HG03039 (cell line): Measurements from ENCODE around the gene TMEM38A.
"Not testable (repeated sequence)": the region's sequence is repeated elsewhere in the genome, so short reads cannot be mapped to it uniquely, and the experiment has no call there.

Source experiments
- ATAC-seq: cut with Tn5 transposase; IDR thresholded peaks from one replicate; pipeline ENCODE4 v1.9.1; 2021; ENCODE audit warnings: mild to moderate bottlenecking, moderate library complexity; ENCODE audit not compliant: unreplicated experiment

TMEM38A gene

DNA sequence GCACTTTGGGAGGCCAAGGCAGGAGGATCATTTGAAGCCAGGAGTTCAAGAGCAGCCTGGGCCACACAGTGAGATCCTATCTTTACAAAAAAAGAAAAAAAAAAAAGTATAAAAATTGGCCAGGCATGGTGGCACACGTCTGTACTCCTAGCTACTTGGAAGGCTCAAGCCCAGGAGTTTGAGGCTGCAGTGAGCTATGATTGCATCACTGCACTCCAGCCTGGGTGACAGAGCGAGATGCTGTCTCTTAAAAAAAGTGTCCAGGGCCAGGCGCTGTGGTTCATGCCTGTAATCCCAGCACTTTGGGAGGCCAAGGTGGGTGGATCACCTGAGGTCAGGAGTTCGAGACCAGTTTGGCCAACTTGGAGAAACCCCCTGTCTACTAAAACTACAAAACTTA, 12.9 kb downstream of the TMEM38A start:
- not testable (repeated sequence) for ATAC-seq

- ATAC-seq, result no peak
These were observed 15.3 kb downstream of the TMEM38A start for GRCh38 chr19:16676101-16676798.

GRCh38 chr19:16677055-16677454, 16.1 kb downstream of the TMEM38A start:
- ATAC-seq, result no peak

DNA sequence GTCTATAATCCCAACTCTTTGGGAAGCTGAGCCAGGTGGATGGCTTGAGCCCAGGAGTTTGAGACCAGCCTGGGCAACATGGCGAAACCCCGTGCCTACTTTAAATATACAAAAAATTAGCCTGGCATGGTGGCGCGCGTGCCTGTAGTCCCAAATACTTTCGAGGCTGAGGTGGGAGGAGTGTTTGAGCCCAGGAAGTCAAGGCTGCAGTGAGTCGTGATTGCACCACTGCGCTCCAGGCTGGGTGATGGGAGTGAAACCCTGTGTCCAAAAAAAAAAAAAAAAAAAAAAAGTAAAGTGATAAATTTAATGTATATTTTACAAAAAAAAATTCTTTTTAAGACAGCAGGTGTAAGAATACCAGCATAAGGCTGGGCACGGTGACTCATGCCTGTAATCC, 17.6 kb downstream of the TMEM38A start:
- no peak for ATAC-seq

DNA sequence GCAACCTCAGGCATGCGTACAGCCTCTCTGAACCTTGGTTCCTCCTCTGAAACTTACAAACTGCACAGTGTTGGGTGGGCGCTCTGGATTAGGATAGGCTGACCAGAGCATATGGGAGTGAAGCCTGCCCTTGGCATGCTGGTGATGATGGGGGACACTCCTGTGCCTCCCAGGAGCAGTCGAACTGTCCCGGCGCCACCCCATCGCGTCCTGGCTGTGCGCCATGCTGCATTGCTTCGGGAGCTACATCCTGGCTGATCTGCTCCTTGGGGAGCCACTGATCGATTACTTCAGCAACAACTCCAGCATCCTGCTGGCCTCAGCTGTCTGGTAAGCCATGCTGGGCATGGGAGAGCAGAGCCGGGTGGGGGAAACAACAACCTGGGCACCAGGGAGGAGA, 18.9 kb downstream of the TMEM38A start:
- no peak for ATAC-seq

- no peak for ATAC-seq
These were observed 21.6 kb downstream of the TMEM38A start for GRCh38 chr19:16682539-16682938.

DNA sequence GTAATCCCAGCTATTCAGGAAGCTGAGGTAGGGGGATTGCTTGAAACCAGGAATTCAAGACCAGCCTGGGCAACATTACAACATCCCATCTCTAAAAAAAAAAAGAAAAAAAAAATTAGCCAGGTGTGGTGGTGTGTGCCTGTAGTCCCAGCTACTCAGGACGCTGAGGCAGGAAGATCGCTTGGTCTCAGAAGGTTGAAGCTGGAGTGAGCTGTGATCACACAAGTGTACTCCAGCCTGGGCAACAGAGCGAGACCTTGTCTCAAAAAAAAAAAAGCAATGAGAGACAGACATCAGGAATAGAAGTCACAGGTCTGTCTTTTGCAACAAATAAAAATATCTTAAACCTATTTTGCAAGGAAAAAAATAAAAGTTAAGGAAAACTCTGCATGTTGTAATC, 23.3 kb downstream of the TMEM38A start:
- ATAC-seq, result no peak

DNA sequence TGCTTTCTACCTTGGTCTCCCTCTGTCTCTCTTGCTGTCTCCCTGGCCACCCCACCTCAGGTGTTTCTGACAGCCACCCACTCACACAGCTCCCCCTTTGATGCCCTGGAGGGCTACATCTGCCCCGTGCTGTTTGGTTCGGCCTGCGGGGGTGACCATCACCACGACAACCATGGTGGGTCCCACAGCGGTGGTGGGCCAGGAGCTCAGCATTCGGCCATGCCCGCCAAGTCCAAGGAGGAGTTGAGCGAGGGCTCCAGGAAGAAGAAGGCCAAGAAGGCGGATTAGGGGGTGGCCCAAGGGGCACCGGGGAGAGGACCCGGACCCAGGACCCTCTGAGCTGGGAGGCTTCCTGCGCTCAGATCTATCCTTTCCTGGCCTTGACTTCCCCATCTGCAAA, 27.1 kb downstream of the TMEM38A start:
- no peak for ATAC-seq

- ATAC-seq, result no peak
These were observed 38.0 kb downstream of the TMEM38A start for GRCh38 chr19:16698914-16699313.

- no peak for ATAC-seq
These were observed 41.2 kb downstream of the TMEM38A start for GRCh38 chr19:16702123-16702522.

DNA sequence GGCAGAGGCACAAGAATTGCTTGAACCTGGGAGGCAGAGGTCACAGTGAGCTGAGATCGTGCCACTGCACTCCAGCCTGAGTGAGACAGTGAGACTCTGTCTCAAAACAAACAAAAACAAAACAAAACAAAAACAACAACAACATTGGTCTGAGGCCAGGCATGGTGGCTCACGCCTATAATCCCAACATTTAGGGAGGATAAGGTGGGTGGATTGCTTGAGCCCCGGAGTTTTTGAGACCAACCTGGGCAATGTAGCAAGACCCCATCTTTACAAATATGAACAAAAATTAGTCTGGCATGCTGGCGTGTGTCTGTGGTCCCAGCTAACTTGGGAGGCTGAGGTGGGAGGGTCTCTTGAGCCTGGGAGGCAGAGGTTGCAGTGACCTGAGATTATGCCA, 42.7 kb downstream of the TMEM38A start:
- ATAC-seq, result no peak

GRCh38 chr19:16710870-16711269, 49.9 kb downstream of the TMEM38A start:
- ATAC-seq, result not testable (repeated sequence)

DNA sequence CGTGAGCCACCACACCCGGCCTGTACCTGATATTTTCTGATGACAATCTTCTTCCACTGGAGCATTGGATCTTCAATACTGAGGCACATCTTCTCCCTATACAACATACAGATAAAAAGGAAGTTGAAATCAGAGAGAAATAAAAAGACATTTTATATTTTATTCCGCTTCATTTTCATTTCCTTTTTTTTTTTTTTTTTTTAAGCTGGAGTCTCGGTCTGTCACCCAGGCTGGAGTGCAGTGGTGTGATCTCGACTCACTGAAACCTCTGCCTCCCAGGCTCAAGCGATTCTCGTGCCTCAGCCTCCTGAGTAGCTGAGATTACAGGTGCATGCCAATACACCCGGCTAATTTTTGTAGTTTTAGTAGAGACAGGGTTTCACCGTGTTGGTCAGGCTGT, 51.4 kb downstream of the TMEM38A start:
- not testable (repeated sequence) for ATAC-seq

DNA sequence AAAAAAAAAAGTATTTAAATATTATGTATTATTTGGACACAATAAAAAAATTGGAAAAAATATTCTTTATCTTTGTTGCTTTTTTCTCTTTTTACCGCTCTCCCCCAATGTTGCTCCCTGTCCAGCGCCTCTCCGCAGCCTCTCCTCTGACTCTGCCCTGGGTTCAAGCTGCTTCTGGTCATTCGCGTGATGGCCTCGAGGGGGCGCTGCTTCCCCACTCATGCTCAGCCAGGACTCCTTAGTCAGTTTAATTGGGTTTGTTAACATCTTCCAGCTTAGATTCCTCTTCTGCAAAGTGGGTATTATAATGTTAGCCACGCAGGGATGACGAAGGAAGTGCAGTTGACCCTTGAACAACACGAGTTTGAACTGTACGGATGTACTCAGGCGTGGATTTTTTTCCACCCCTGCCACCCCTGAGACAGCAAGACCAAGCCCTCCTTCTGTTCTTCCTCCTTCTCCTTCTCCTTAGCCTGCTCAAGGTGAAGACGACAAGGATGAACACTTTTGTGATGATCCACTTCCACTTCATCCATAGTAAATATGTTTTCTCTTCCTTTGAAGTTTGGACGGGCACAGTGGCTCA, 53.9 kb downstream of the TMEM38A start:
- no peak for ATAC-seq

- no peak for ATAC-seq
These were observed 54.7 kb downstream of the TMEM38A start for GRCh38 chr19:16715611-16716010.

DNA sequence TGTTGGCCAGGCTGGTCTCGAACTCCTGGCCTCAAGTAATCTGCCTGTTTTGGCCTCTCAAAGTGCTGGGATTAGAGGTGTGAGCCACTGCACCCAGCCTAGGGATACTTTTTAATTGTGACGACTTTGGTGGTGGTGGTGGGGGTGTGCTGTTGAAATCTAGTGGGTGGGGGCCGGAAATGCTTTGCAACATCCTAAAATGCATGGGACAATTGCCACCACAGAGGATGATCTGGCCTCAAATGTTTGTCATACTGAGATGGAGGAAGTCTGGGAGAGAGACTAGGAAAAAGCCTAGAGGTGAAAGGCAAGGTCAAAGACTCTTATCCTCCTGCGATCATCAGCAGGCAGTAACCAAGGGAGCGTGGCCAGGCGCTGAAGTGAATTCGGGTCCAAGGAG, 60.1 kb downstream of the TMEM38A start:
- no peak for ATAC-seq

- ATAC-seq, result no peak
These were observed 61.7 kb downstream of the TMEM38A start for GRCh38 chr19:16722591-16722990.

GRCh38 chr19:16726916-16727315, 66.0 kb downstream of the TMEM38A start:
- no peak for ATAC-seq

DNA sequence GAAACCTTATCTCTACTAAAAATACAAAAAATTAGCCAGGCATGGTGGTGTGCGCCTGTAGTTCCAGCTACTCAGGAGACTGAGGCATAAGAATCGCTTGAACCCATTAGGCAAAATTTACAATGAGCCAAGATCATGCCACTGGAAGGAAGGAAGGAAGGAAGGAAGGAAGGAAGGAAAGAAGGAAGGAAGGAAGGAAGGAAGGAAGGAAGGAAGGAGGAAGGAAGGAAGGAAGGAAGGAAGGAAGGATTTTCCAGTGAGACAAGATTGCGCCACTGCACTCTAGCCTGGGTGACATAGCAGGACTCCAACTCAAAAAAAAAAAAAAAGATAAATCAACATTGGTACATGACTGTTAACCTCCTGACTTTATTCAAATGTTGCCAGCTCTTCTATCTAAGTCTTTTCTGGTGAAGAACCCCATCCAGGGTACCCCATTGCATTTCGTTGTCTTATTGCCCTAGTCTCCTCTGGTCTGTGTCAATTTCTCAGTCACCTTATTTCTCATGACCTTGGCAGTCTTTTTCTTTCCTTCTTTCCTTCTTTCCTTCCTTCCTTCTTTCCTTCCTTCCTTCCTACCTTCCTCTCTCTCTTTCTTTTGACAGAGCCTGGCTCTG, 74.8 kb downstream of the TMEM38A start:
- ATAC-seq, result not testable (repeated sequence)

DNA sequence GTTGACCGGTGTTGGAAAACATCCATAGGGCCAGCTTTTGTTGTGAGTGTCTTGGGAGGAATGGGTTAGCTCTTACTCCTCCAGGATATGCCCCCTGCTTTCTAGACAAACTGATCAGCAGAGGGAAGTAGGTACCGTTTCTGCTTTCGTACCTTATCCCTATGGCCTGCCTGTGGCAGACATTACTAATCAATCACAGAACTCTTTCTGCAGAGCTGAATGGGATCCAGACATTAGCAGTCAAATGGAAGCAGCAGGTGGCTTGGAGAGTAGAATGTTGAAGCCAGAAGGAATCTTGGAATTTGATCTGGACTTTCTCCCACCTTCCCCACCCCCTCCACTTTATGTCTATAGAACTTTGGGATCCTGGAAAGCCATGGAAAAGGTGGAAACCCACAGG, 75.8 kb downstream of the TMEM38A start:
- ATAC-seq, result no peak

- ATAC-seq, result no peak
These were observed 77.0 kb downstream of the TMEM38A start for GRCh38 chr19:16737911-16738310.

- no peak for ATAC-seq
These were observed 78.6 kb downstream of the TMEM38A start for GRCh38 chr19:16739546-16739945.
